Right ventricle myocardium inferior (tissue), 1 donor: Measurements from ENCODE around the gene SLC25A39. TPM values are rescaled to one million over a fixed set of nuclear protein-coding genes. Genes with fewer than 3 reads are reported as not detected.
A peak's percentile ranks its signal among the peaks of the same experiment; 100 is the strongest.
"Not testable (repeated sequence)": the region's sequence is repeated elsewhere in the genome, so short reads cannot be mapped to it uniquely, and the experiment has no call there.

ENCODE experiments used
- ATAC-seq: fragments of 200-7000 bp; cut with Tn5 transposase; one replicate; pipeline ENCODE4 v1.9.1; 2020; ENCODE audit warnings: mild to moderate bottlenecking, moderate library complexity
- DNase-seq: peaks from one replicate; pipeline ENCODE4 v3.0.0; 2021; ENCODE audit errors: missing footprints
- intact Hi-C: fragments of 100-400 bp; cut with DNase I; formaldehyde crosslinking; loops from one replicate; pipeline ENCODE4 v1.11.0; 2022
- long read RNA-seq: library from polyadenylated mRNA; unstranded; transcript quantifications from one replicate; pipeline ENCODE4 v2.0.0, GENCODE V29; 2021
- total RNA-seq: library from RNA; stranded (reverse); fragmentation: NEBNext Ultra II Directional; extraction: Animal tissue kit (Norgen Biotek cat#: 25700); gene quantifications from one replicate; pipeline ENCODE4 v1.2.1, GENCODE V29; 2021
- donor health status: DM: no; HTN: yes; CAD: no; lungs with severe emphysema.

SLC25A39 gene
- total RNA-seq, result 50.6 TPM
- long read RNA-seq, transcript SLC25A39-202 (12 exons, 1,565 nt), result minor isoform, 15 of 79 reads
- long read RNA-seq, transcript SLC25A39-201 (12 exons, 1,607 nt), result major isoform, 42 of 79 reads
- long read RNA-seq, partial matches to known transcripts, result 8 of 79 reads
- long read RNA-seq, other reads (novel, unspliced or antisense), result 10 of 79 reads

GRCh38 chr17:44324571-44325275 is at the start of gene SLC25A39:
SLC25A39 (minus strand) TSS chr17:44324823; CDS start chr17:44323562, 1,261 bp downstream.
- ATAC-seq (peak; percentile 93), DNase-seq (peak; percentile 97)
- intact Hi-C loops, result loop anchor here (1.0 kb wide), 1 partner anchor 106 kb away; no protein-coding TSS in a partner anchor

- no peak for ATAC-seq
- intact Hi-C loops, result no loop called here
These were observed 47.4 kb upstream of the SLC25A39 start for GRCh38 chr17:44372036-44372435.

GRCh38 chr17:44369414-44370023 is 44.9 kb upstream of the SLC25A39 start:
- DNase-seq, result peak; percentile 4
- intact Hi-C loops, ATAC-seq: not testable (repeated sequence)

More at GRCh38 chr17:44372036-44372435, 47.4 kb upstream of the SLC25A39 start:
- DNase-seq, result peak; percentile 41

- ATAC-seq, intact Hi-C loops: not testable (repeated sequence)
- DNase-seq, result peak; percentile 13
These were observed 44.0 kb upstream of the SLC25A39 start for GRCh38 chr17:44368391-44369243.

- intact Hi-C loops, result no loop called here
- ATAC-seq (no peak), DNase-seq (no peak)
These were observed 42.8 kb upstream of the SLC25A39 start for GRCh38 chr17:44367231-44367979.

- intact Hi-C loops, DNase-seq, ATAC-seq: not testable (repeated sequence)
These were observed 40.4 kb upstream of the SLC25A39 start for GRCh38 chr17:44365051-44365450.

- intact Hi-C loops, result no loop called here
- ATAC-seq (peak; percentile 81), DNase-seq (peak; percentile 79)
These were observed 39.1 kb upstream of the SLC25A39 start, which contains the start of gene FAM171A2 for GRCh38 chr17:44363613-44364159. FAM171A2 (minus strand) TSS chr17:44363853; CDS start chr17:44363714, 139 bp downstream.

- intact Hi-C loops, result no loop called here
- DNase-seq (peak; percentile 65), ATAC-seq (peak; percentile 10)
These were observed 38.5 kb upstream of the SLC25A39 start for GRCh38 chr17:44362949-44363612.

- no peak for ATAC-seq
- DNase-seq, result peak; percentile 43
- intact Hi-C loops, result no loop called here
These were observed 37.9 kb upstream of the SLC25A39 start for GRCh38 chr17:44362459-44362948.

- no peak for ATAC-seq
- intact Hi-C loops, result no loop called here
These were observed 37.0 kb upstream of the SLC25A39 start for GRCh38 chr17:44361292-44362260.

GRCh38 chr17:44360826-44361225 is 36.2 kb upstream of the SLC25A39 start:
- DNase-seq, result peak; percentile 37
- intact Hi-C loops, result no loop called here
- no peak for ATAC-seq

More at GRCh38 chr17:44361292-44362260, 37.0 kb upstream of the SLC25A39 start:
- DNase-seq, result peak; percentile 25

- DNase-seq (no peak), ATAC-seq (no peak)
- intact Hi-C loops, result no loop called here
These were observed 35.5 kb upstream of the SLC25A39 start for GRCh38 chr17:44360144-44360533.

- peak; percentile 45 for DNase-seq
- ATAC-seq, result no peak
- intact Hi-C loops, result no loop called here
These were observed 35.0 kb upstream of the SLC25A39 start for GRCh38 chr17:44359458-44360143.

- intact Hi-C loops, result no loop called here
- DNase-seq (peak; percentile 4), ATAC-seq (no peak)
These were observed 34.4 kb upstream of the SLC25A39 start for GRCh38 chr17:44359006-44359405.

- ATAC-seq (no peak), DNase-seq (peak; percentile 5)
- intact Hi-C loops, result no loop called here
These were observed 33.4 kb upstream of the SLC25A39 start for GRCh38 chr17:44358066-44358465.
